GM12878 (cell line): Measurements from ENCODE around the gene CEP63. TPM values are rescaled to one million over a fixed set of nuclear protein-coding genes. Genes with fewer than 3 reads are reported as not detected.

Experiments used
- ATAC-seq: fragments of 200-7000 bp; cut with Tn5 transposase; 3 replicates; pipeline ENCODE4 v1.9.1; 2020; ENCODE audit warnings: mild to moderate bottlenecking, moderate library complexity
- BruUV-seq: library from RNA; stranded (reverse); fragments of 400-500 nt; replicated peaks from 2 replicates; lab custom pipeline; 2021; lab: Mats Ljungman, UMichigan
- CTCF ChIA-PET: fragments of 300-600 bp; sonication (Branson Sonifier 250); formaldehyde crosslinking; extraction: SDS; loops from one replicate; lab custom pipeline; 2021; ENCODE audit warnings: inconsistent platforms; lab: Yijun Ruan, JAX
- POLR2A ChIA-PET: fragments of 350-600 bp; formaldehyde crosslinking; extraction: SDS; loops from one replicate; lab custom pipeline; 2021; ENCODE audit warnings: inconsistent platforms; lab: Charles Lee
- RAD21 ChIA-PET: fragments of 300-600 bp; sonication (Branson Sonifier 250); formaldehyde crosslinking; loops from one replicate; lab custom pipeline; 2023; ENCODE audit warnings: antibody characterized with exemption; ENCODE audit not compliant: unreplicated experiment; lab: Charles Lee
- SMC1A ChIA-PET: fragments of 300-600 bp; sonication (Branson Sonifier 250); formaldehyde crosslinking; loops from one replicate; lab custom pipeline; 2023; ENCODE audit not compliant: unreplicated experiment, uncharacterized antibody; lab: Charles Lee
- DNase-seq: peaks from one replicate; pipeline ENCODE4 v3.0.0-alpha.2; 2011; ENCODE audit warnings: low read depth, low spot score
- FAIRE-seq: peaks from 3 replicates; lab custom pipeline; 2011; peaks lifted over from hg19 to GRCh38; lab: Jason Lieb, UNC
- H2AFZ ChIP-seq: 2 replicates; pipeline ENCODE4 v1.6.0; 2011; ENCODE audit warnings: low read depth, low read length, control low read depth; ENCODE audit not compliant: control insufficient read depth
- H3K27ac ChIP-seq: 2 replicates; pipeline ENCODE4 v1.5.1; 2011; ENCODE audit warnings: control low read depth; ENCODE audit not compliant: control insufficient read depth, insufficient read depth
- H3K27me3 ChIP-seq, 2 experiments: replicated peaks in 1 of 2; 2 replicates each; pipeline versions ENCODE4 v1.6.0 to v1.6.1; 2011; ENCODE audit warnings: low read length in 1 of 2; ENCODE audit not compliant: control insufficient read depth in 2 of 2, insufficient read depth in 2 of 2
- H3K36me3 ChIP-seq, 2 experiments: 2 replicates each; pipeline ENCODE4 v1.5.1; 2011; ENCODE audit warnings: low read length in 1 of 2; ENCODE audit not compliant: control insufficient read depth in 2 of 2, insufficient read depth in 2 of 2
- H3K4me1 ChIP-seq: 2 replicates; pipeline ENCODE4 v1.6.1; 2011; ENCODE audit warnings: mild to moderate bottlenecking, low read length, moderate library complexity, mixed read lengths; ENCODE audit not compliant: control insufficient read depth, insufficient read depth
- H3K4me2 ChIP-seq: 2 replicates; pipeline ENCODE4 v1.6.0; 2011; ENCODE audit warnings: control low read depth; ENCODE audit not compliant: control insufficient read depth, insufficient read depth
- H3K4me3 ChIP-seq: fragments of 200-600 bp; sonication (generic); 2 replicates; pipeline ENCODE4 v1.5.1; 2016
- H3K79me2 ChIP-seq: 2 replicates; pipeline ENCODE4 v1.6.0; 2011; ENCODE audit warnings: low read length; ENCODE audit not compliant: control insufficient read depth, insufficient read depth
- H3K9ac ChIP-seq: 2 replicates; pipeline ENCODE4 v1.8.0; 2011; ENCODE audit warnings: low read length, control low read depth, mixed read lengths; ENCODE audit not compliant: control insufficient read depth, insufficient read depth
- H3K9me3 ChIP-seq: replicated peaks from 3 replicates; pipeline ENCODE4 v1.5.1; 2011; ENCODE audit warnings: mild to moderate bottlenecking, low read length; ENCODE audit not compliant: control insufficient read depth, insufficient read depth
- H4K20me1 ChIP-seq: 2 replicates; pipeline ENCODE4 v1.6.0; 2011; ENCODE audit not compliant: control insufficient read depth, insufficient read depth
- CHD1 ChIP-seq: IDR thresholded peaks from 2 replicates; pipeline ENCODE4 v1.6.1; 2012; ENCODE audit warnings: low read depth, low read length, improper control_type of control experiment
- DPF2 ChIP-seq: fragments of 450-650 bp; IDR thresholded peaks from 2 replicates; pipeline ENCODE4 v1.6.1; 2017; ENCODE audit warnings: mild to moderate bottlenecking
- KDM1A ChIP-seq: fragments of 200-600 bp; sonication (generic); IDR thresholded peaks from 2 replicates; pipeline ENCODE4 v1.6.1; 2016; ENCODE audit warnings: borderline replicate concordance
- RCOR1 ChIP-seq: conservative IDR thresholded peaks from 2 replicates; pipeline ENCODE4 v1.6.1; 2012; ENCODE audit warnings: low read depth, low read length, improper control_type of control experiment
- REST ChIP-seq: IDR thresholded peaks from 2 replicates; pipeline ENCODE4 v1.6.1; 2012; ENCODE audit warnings: mild to moderate bottlenecking, low read depth, low read length
- SRF ChIP-seq, 2 experiments: IDR thresholded peaks; 2 replicates each; pipeline ENCODE4 v1.6.1; 2011; ENCODE audit warnings: low read depth in 2 of 2, low read length in 2 of 2, mild to moderate bottlenecking in 1 of 2, moderate library complexity in 1 of 2
- ZBTB11 ChIP-seq: fragments of 450-650 bp; formaldehyde crosslinking; IDR thresholded peaks from 2 replicates; pipeline ENCODE4 v1.5.0; 2022; ENCODE audit warnings: mild to moderate bottlenecking, missing genetic modification characterization
- ZZZ3 ChIP-seq: IDR thresholded peaks from 2 replicates; pipeline ENCODE4 v1.6.1; 2011; ENCODE audit warnings: low read depth; ENCODE audit not compliant: control insufficient read depth, insufficient read length
- WGBS: methylation state at CpG from one replicate; pipeline ENCODE4 v1.1.6; 2016; ENCODE audit warnings: low lambda C conversion rate; ENCODE audit not compliant: insufficient replicate concordance, insufficient coverage; ENCODE audit errors: missing lambda C conversion rate; 5-methylcytosine and 5-hydroxymethylcytosine counted together
- in situ Hi-C: fragments of 300-500 bp; cut with MboI; formaldehyde crosslinking; loops from 9 replicates; pipeline ENCODE4 v1.14.3; 2018; ENCODE audit warnings: mixed read lengths
- intact Hi-C: fragments of 100-400 bp; cut with micrococcal nuclease; formaldehyde crosslinking; loops from one replicate; pipeline ENCODE4 v1.14.2; 2022; ENCODE audit not compliant: unreplicated experiment
- polyA plus RNA-seq, 11 experiments: library from polyadenylated mRNA; depleted of rRNA in 4 of 11; unstranded in 6 of 11; stranded (reverse) in 5 of 11; fragments of >200 nt; fragmentation: Nextera tagmentation in 4 of 11; fragmentation: Illumina TruSeq in 1 of 11; extraction: Ambion mirVana in 4 of 11; extraction: Trizol in 1 of 11; gene quantifications; 1 replicate in 1 of 11; 2 replicates in 10 of 11; pipeline versions ENCODE4 v1.2.1 to v1.2.3, GENCODE V29; 2011 to 2016; ENCODE audit warnings: inconsistent platforms in 2 of 11, missing spikeins in 2 of 11, low read depth in 1 of 11
- total RNA-seq, 4 experiments: library from RNA; depleted of rRNA in 3 of 4; stranded (reverse); fragments of >200 nt in 3 of 4; fragmentation: Illumina TruSeq in 1 of 4; extraction: Trizol in 1 of 4; gene quantifications; 2 replicates each; pipeline versions ENCODE4 v1.2.1 to v1.2.3, GENCODE V29; 2013 to 2021
- TF ChIP-seq, protein P1 (sequence below), 3 experiments: IDR thresholded peaks in 2 of 3; conservative IDR thresholded peaks in 1 of 3; 2 replicates each; pipeline ENCODE4 v1.5.1; 2011; ENCODE audit warnings: low read depth in 3 of 3, low read length in 3 of 3, mild to moderate bottlenecking in 3 of 3, control low read depth in 2 of 3, moderate library complexity in 2 of 3, inconsistent platforms in 1 of 3, mixed read lengths in 1 of 3; ENCODE audit not compliant: control insufficient read depth in 2 of 3, insufficient read depth in 1 of 3; ENCODE audit errors: extremely low read depth in 1 of 3
- TF ChIP-seq, protein P2 (sequence below): fragments of 450-650 bp; IDR thresholded peaks from 2 replicates; pipeline ENCODE4 v1.6.1; 2017; ENCODE audit warnings: borderline replicate concordance

The CEP63 gene
- total and polyA plus RNA-seq, 10 of the 15 experiments (the other 5 are each of a cell fraction or from before 2014, with no cell fraction given), result 14.0 to 36.9 (median 26.8) TPM

DNA sequence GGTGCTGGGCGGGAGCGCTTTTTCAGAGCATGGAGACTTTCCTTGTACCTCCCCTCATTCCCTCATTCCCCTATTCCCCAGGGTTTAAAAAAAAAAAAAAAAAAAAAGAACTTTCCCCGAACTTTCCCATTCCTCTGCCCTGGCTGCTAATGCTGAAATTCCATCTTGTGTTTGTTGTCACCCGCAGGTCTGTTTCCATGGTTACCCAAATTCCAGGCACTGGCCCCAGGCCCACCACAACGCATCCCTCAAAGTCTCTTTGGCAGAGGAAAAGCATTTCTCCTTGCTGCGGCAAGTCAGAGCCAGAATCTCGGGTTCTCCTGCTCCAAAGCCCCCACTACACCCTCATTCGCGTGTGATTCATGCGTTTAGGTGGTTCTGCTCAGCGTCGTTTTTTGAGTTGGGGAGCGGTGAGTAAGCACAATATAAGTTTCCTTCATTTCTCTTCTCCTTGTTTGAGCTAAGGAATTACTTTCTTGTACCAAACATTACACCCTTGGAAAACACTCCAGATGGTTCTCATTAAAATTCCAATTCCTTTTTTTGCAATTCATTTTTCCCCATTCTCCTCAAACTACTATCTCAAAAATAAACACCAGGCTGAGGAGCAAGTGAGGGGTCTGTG lies 21.7 kb upstream of the CEP63 start:
- ChIA-PET CTCF (interaction anchor here (0.8 kb wide), 1 partner anchor 9 kb away, joined by 3 read pairs; no protein-coding TSS in a partner anchor), SMC1A (no interaction called here), RAD21 (no interaction called here), POLR2A (no interaction called here)
- Histone ChIP-seq H3K4me1 (no peaks in the 10 kb centered on the region), H2AFZ (no peak overlapping the region), H3K36me3 (no peaks in the 10 kb centered on the region), H3K9me3 (no peaks in the 10 kb centered on the region), H3K79me2 (no peaks in the 10 kb centered on the region), H3K4me3 (no peak overlapping the region), H3K9ac (no peak overlapping the region), H3K4me2 (no peak overlapping the region), H4K20me1 (no peaks in the 10 kb centered on the region), H3K27me3 (peaks cover 0 to 2% of the 10 kb centered on the region in 2 experiments; a peak in 1 of 4 replicates), H3K27ac (no peak overlapping the region)
- in situ Hi-C loops (no loop called here), intact Hi-C loops (no loop called here)
- WGBS, result 68% methylated on average over 13 of the region's 13 CpGs
- BruUV-seq, result no TSS peak
- DNase-seq (no peak), FAIRE-seq (no peak), ATAC-seq (no peak)
- TF ChIP-seq CHD1, result no peak
- TF ChIP-seq SRF (IDR thresholded peaks at IDR 0.05; ENCODE audit: low read depth in 2 of 2, low read length in 2 of 2), result no peak
- TF ChIP-seq KDM1A, result no peak
- no peak for TF ChIP-seq ZZZ3
- TF ChIP-seq, protein P1, sequence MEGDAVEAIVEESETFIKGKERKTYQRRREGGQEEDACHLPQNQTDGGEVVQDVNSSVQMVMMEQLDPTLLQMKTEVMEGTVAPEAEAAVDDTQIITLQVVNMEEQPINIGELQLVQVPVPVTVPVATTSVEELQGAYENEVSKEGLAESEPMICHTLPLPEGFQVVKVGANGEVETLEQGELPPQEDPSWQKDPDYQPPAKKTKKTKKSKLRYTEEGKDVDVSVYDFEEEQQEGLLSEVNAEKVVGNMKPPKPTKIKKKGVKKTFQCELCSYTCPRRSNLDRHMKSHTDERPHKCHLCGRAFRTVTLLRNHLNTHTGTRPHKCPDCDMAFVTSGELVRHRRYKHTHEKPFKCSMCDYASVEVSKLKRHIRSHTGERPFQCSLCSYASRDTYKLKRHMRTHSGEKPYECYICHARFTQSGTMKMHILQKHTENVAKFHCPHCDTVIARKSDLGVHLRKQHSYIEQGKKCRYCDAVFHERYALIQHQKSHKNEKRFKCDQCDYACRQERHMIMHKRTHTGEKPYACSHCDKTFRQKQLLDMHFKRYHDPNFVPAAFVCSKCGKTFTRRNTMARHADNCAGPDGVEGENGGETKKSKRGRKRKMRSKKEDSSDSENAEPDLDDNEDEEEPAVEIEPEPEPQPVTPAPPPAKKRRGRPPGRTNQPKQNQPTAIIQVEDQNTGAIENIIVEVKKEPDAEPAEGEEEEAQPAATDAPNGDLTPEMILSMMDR (IDR thresholded peaks at IDR 0.05 in 2 of 3, conservative IDR thresholded peaks at IDR 0.05 in 1 of 3; ENCODE audit: control insufficient read depth in 2 of 3, extremely low read depth in 1 of 3, insufficient read depth in 1 of 3, low read depth in 3 of 3, low read length in 3 of 3), result no peak
- TF ChIP-seq ZBTB11 (CRISPR knock-in tag), result no peak
- no peak for TF ChIP-seq DPF2
- TF ChIP-seq, protein P2, sequence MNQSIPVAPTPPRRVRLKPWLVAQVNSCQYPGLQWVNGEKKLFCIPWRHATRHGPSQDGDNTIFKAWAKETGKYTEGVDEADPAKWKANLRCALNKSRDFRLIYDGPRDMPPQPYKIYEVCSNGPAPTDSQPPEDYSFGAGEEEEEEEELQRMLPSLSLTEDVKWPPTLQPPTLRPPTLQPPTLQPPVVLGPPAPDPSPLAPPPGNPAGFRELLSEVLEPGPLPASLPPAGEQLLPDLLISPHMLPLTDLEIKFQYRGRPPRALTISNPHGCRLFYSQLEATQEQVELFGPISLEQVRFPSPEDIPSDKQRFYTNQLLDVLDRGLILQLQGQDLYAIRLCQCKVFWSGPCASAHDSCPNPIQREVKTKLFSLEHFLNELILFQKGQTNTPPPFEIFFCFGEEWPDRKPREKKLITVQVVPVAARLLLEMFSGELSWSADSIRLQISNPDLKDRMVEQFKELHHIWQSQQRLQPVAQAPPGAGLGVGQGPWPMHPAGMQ, result no peak
- no peak for TF ChIP-seq RCOR1
- no peak for TF ChIP-seq REST
